ENCODE measurements around the gene RANBP17. TPM values are rescaled to one million over a fixed set of nuclear protein-coding genes. Genes with fewer than 3 reads are reported as not detected.

RANBP17 gene
- total RNA-seq, 2 donors from 2014 or later: 26.6 to 28.0 TPM

GRCh38 chr5:170941788-170942187 is 80.0 kb downstream of the RANBP17 start:
- H3K36me3 ChIP-seq (ENCODE audit: control insufficient read depth, insufficient read depth, low read length): peaks cover 12% of the 10 kb centered on the region
- H3K36me3 Mint-ChIP-seq (ENCODE audit: low read depth): peaks cover 13% of the 10 kb centered on the region
- peak; percentile 48 for DNase-seq
- H3K27ac Mint-ChIP-seq: no peak overlapping the region
- H3K4me1 Mint-ChIP-seq: peaks cover 16% of the 10 kb centered on the region
- H3K27me3 Mint-ChIP-seq (ENCODE audit: insufficient read depth): no peaks in the 10 kb centered on the region
- WGBS, 2 experiments (ENCODE audit: insufficient coverage in 1 of 2, insufficient read length in 1 of 2): 85 to 95% methylated on average over 6 to 8 of the region's 8 CpGs
- H3K4me3 ChIP-seq (ENCODE audit: low read length): no peak overlapping the region
- TF ChIP-seq, protein P1, sequence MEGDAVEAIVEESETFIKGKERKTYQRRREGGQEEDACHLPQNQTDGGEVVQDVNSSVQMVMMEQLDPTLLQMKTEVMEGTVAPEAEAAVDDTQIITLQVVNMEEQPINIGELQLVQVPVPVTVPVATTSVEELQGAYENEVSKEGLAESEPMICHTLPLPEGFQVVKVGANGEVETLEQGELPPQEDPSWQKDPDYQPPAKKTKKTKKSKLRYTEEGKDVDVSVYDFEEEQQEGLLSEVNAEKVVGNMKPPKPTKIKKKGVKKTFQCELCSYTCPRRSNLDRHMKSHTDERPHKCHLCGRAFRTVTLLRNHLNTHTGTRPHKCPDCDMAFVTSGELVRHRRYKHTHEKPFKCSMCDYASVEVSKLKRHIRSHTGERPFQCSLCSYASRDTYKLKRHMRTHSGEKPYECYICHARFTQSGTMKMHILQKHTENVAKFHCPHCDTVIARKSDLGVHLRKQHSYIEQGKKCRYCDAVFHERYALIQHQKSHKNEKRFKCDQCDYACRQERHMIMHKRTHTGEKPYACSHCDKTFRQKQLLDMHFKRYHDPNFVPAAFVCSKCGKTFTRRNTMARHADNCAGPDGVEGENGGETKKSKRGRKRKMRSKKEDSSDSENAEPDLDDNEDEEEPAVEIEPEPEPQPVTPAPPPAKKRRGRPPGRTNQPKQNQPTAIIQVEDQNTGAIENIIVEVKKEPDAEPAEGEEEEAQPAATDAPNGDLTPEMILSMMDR (conservative IDR thresholded peaks at IDR 0.05): no peak
- H3K4me3 Mint-ChIP-seq: no peak overlapping the region
- no peak overlapping the region for H3K9ac ChIP-seq (ENCODE audit: extremely low read depth, low read length, poor library complexity, severe bottlenecking)
- H3K9me3 ChIP-seq (ENCODE audit: control insufficient read depth, low read length): peaks cover 6% of the 10 kb centered on the region
- no peaks in the 10 kb centered on the region for H3K27me3 ChIP-seq (ENCODE audit: control insufficient read depth, insufficient read depth, low read length, poor library complexity, severe bottlenecking)
- peaks cover 12% of the 10 kb centered on the region for H3K4me1 ChIP-seq (ENCODE audit: control insufficient read depth, insufficient read depth, low read length)
- peaks cover 6% of the 10 kb centered on the region for H3K9me3 Mint-ChIP-seq
- H3K27ac ChIP-seq (ENCODE audit: low read depth, low read length): no peak overlapping the region

DNA sequence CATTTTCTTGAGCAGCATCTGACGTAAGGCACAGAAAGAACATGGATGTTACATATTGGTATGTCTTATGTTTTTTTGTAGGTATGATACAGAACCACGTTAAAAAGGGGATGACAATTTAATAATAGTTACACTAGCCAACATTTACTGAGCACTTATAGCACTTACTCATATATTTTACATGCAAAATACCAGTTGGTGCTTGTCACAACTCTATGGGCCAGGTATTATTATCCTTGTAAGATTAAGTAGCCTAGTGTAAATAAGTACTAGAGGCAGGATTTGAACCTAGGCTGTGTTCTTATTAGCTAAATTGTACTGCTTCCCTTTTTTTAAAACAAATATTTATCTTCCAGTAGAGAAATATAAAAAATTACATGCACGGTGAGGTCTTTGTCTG is 83.5 kb downstream of the RANBP17 start:
- Histone ChIP-seq H3K36me3 (ENCODE audit: control insufficient read depth, insufficient read depth, low read length) (peaks cover 8% of the 10 kb centered on the region), H3K4me3 (ENCODE audit: low read length) (no peak overlapping the region), H3K9ac (ENCODE audit: extremely low read depth, low read length, poor library complexity, severe bottlenecking) (no peak overlapping the region), H3K4me1 (ENCODE audit: control insufficient read depth, insufficient read depth, low read length) (peaks cover 19% of the 10 kb centered on the region), H3K9me3 (ENCODE audit: control insufficient read depth, low read length) (peaks cover 11% of the 10 kb centered on the region), H3K27ac (ENCODE audit: low read depth, low read length) (no peak overlapping the region), H3K27me3 (ENCODE audit: control insufficient read depth, insufficient read depth, low read length, poor library complexity, severe bottlenecking) (no peaks in the 10 kb centered on the region)
- no peak for DNase-seq
- TF ChIP-seq, protein P1 (conservative IDR thresholded peaks at IDR 0.05): no peak
- Mint-ChIP-seq H3K36me3 (ENCODE audit: low read depth) (peaks cover 5% of the 10 kb centered on the region), H3K27me3 (ENCODE audit: insufficient read depth) (no peaks in the 10 kb centered on the region), H3K9me3 (no peaks in the 10 kb centered on the region), H3K27ac (peak overlapping the region; percentile 42), H3K4me3 (no peak overlapping the region), H3K4me1 (peaks cover 27% of the 10 kb centered on the region)
- WGBS, 2 experiments (ENCODE audit: insufficient coverage in 1 of 2, insufficient read length in 1 of 2): 100% methylated on average over 1 to 2 of the region's 3 CpGs

GRCh38 chr5:170960567-170960966 is 98.7 kb downstream of the RANBP17 start:
- Histone ChIP-seq H3K9me3 (ENCODE audit: control insufficient read depth, low read length) (peaks cover 18% of the 10 kb centered on the region), H3K4me3 (ENCODE audit: low read length) (no peak overlapping the region), H3K9ac (ENCODE audit: extremely low read depth, low read length, poor library complexity, severe bottlenecking) (no peak overlapping the region), H3K27ac (ENCODE audit: low read depth, low read length) (no peak overlapping the region), H3K36me3 (ENCODE audit: control insufficient read depth, insufficient read depth, low read length) (peaks cover 12% of the 10 kb centered on the region), H3K27me3 (ENCODE audit: control insufficient read depth, insufficient read depth, low read length, poor library complexity, severe bottlenecking) (no peaks in the 10 kb centered on the region), H3K4me1 (ENCODE audit: control insufficient read depth, insufficient read depth, low read length) (no peaks in the 10 kb centered on the region)
- no peak for DNase-seq
- Mint-ChIP-seq H3K27ac (no peak overlapping the region), H3K4me1 (no peaks in the 10 kb centered on the region), H3K27me3 (ENCODE audit: insufficient read depth) (no peaks in the 10 kb centered on the region), H3K4me3 (no peak overlapping the region), H3K36me3 (ENCODE audit: low read depth) (peaks cover 10% of the 10 kb centered on the region), H3K9me3 (peaks cover 5% of the 10 kb centered on the region)
- WGBS, 2 experiments (ENCODE audit: insufficient coverage in 1 of 2, insufficient read length in 1 of 2): 53 to 77% methylated on average over 3 of the region's 3 CpGs
- TF ChIP-seq, protein P1 (conservative IDR thresholded peaks at IDR 0.05): no peak
